OCI-LY1 (cell line): ENCODE data around the gene CD300LG.

Source experiments
- H2AFZ ChIP-seq: fragments of 200-600 bp; sonication (generic), shearing (Covaris generic); 2 replicates; pipeline ENCODE4 v1.6.0; 2014; ENCODE audit warnings: antibody characterized with exemption, mild to moderate bottlenecking, low read length
- H3F3A ChIP-seq: fragments of 200-600 bp; sonication (generic), shearing (Covaris generic); 2 replicates; pipeline ENCODE4 v1.6.0; 2014; ENCODE audit warnings: mild to moderate bottlenecking, antibody characterized with exemption, low read length, moderate library complexity; ENCODE audit not compliant: insufficient read depth
- H3K27ac ChIP-seq: fragments of 200-600 bp; sonication (generic); 2 replicates; pipeline ENCODE4 v1.5.1; 2014; ENCODE audit warnings: low read length, mixed run types, mild to moderate bottlenecking, low read depth; ENCODE audit not compliant: poor library complexity, severe bottlenecking
- H3K27me3 ChIP-seq: fragments of 200-600 bp; sonication (generic); 2 replicates; pipeline ENCODE4 v1.6.0; 2014; ENCODE audit warnings: antibody characterized with exemption, mild to moderate bottlenecking, low read length, moderate library complexity; ENCODE audit not compliant: insufficient read depth
- H3K36me3 ChIP-seq: fragments of 200-600 bp; sonication (generic); 2 replicates; pipeline ENCODE4 v1.6.1; 2014; ENCODE audit warnings: mild to moderate bottlenecking, antibody characterized with exemption, low read length, moderate library complexity, mixed read lengths; ENCODE audit not compliant: insufficient read depth
- H3K4me1 ChIP-seq: fragments of 200-600 bp; sonication (generic); 2 replicates; pipeline ENCODE4 v1.5.1; 2014; ENCODE audit warnings: mild to moderate bottlenecking, low read length, moderate library complexity; ENCODE audit not compliant: insufficient read depth, severe bottlenecking
- H3K4me2 ChIP-seq: fragments of 200-600 bp; sonication (generic), shearing (Covaris generic); 2 replicates; pipeline ENCODE4 v1.6.1; 2014; ENCODE audit warnings: low read length
- H3K4me3 ChIP-seq: fragments of 200-600 bp; sonication (generic); 2 replicates; pipeline ENCODE4 v1.5.1; 2014; ENCODE audit warnings: low read length, low read depth, mild to moderate bottlenecking, mixed read lengths; ENCODE audit not compliant: poor library complexity, severe bottlenecking
- H3K79me2 ChIP-seq: fragments of 200-600 bp; shearing (Covaris generic); 2 replicates; pipeline ENCODE4 v1.6.1; 2016; ENCODE audit warnings: mixed run types, low read length, mixed read lengths; ENCODE audit not compliant: insufficient read depth
- H3K9ac ChIP-seq: fragments of 200-600 bp; sonication (generic), shearing (Covaris generic); 2 replicates; pipeline ENCODE4 v1.6.1; 2014; ENCODE audit warnings: mild to moderate bottlenecking, low read length, mixed read lengths
- H3K9me2 ChIP-seq: fragments of 200-600 bp; sonication (generic), shearing (Covaris generic); 2 replicates; pipeline ENCODE4 v1.6.1; 2014; ENCODE audit warnings: low read depth, mild to moderate bottlenecking, low read length, mixed read lengths
- H3K9me3 ChIP-seq: fragments of 200-600 bp; shearing (Covaris generic); 2 replicates; pipeline ENCODE4 v1.6.1; 2014; ENCODE audit warnings: low read length, mixed read lengths
- H4K20me1 ChIP-seq: fragments of 200-600 bp; sonication (generic), shearing (Covaris generic); 2 replicates; pipeline ENCODE4 v1.6.0; 2016; ENCODE audit warnings: mild to moderate bottlenecking, low read length; ENCODE audit not compliant: insufficient read depth
- EZH2 ChIP-seq: fragments of 200-600 bp; sonication (generic), shearing (Covaris generic); IDR thresholded peaks from 2 replicates; pipeline ENCODE4 v1.8.0; 2017; ENCODE audit warnings: borderline replicate concordance, mixed run types, mild to moderate bottlenecking, antibody characterized with exemption, low read length, moderate library complexity, mixed read lengths
- TF ChIP-seq, protein P1 (sequence below): fragments of 200-600 bp; sonication (generic), shearing (Covaris generic); IDR thresholded peaks from 2 replicates; pipeline ENCODE4 v1.5.1; 2017; ENCODE audit warnings: mild to moderate bottlenecking, antibody characterized with exemption, low read length, moderate library complexity, mixed read lengths

The CD300LG gene

GRCh38 chr17:43826206-43826605, 20.8 kb upstream of the CD300LG start:
- Histone ChIP-seq H3K4me1 (no peaks in the 10 kb centered on the region), H3K79me2 (no peaks in the 10 kb centered on the region), H3K27me3 (peaks cover 13% of the 10 kb centered on the region), H3K9me2 (no peaks in the 10 kb centered on the region), H3K9ac (no peak overlapping the region), H3K27ac (no peak overlapping the region), H4K20me1 (no peaks in the 10 kb centered on the region), H2AFZ (no peak overlapping the region), H3K4me3 (no peak overlapping the region), H3F3A (no peaks in the 10 kb centered on the region), H3K4me2 (no peak overlapping the region), H3K36me3 (no peaks in the 10 kb centered on the region), H3K9me3 (no peaks in the 10 kb centered on the region)
- no peak for TF ChIP-seq EZH2
- TF ChIP-seq, protein P1, sequence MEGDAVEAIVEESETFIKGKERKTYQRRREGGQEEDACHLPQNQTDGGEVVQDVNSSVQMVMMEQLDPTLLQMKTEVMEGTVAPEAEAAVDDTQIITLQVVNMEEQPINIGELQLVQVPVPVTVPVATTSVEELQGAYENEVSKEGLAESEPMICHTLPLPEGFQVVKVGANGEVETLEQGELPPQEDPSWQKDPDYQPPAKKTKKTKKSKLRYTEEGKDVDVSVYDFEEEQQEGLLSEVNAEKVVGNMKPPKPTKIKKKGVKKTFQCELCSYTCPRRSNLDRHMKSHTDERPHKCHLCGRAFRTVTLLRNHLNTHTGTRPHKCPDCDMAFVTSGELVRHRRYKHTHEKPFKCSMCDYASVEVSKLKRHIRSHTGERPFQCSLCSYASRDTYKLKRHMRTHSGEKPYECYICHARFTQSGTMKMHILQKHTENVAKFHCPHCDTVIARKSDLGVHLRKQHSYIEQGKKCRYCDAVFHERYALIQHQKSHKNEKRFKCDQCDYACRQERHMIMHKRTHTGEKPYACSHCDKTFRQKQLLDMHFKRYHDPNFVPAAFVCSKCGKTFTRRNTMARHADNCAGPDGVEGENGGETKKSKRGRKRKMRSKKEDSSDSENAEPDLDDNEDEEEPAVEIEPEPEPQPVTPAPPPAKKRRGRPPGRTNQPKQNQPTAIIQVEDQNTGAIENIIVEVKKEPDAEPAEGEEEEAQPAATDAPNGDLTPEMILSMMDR: no peak

GRCh38 chr17:43827596-43827995, 19.4 kb upstream of the CD300LG start:
- no peak for TF ChIP-seq EZH2
- TF ChIP-seq, protein P1: no peak
- H3K27ac ChIP-seq: no peak overlapping the region
- no peak overlapping the region for H2AFZ ChIP-seq
- no peak overlapping the region for H3K9ac ChIP-seq
- H3K79me2 ChIP-seq: no peaks in the 10 kb centered on the region
- no peaks in the 10 kb centered on the region for H3K9me3 ChIP-seq
- H3K4me1 ChIP-seq: no peaks in the 10 kb centered on the region
- no peaks in the 10 kb centered on the region for H3K36me3 ChIP-seq
- H3K4me2 ChIP-seq: no peak overlapping the region
- H3F3A ChIP-seq: no peaks in the 10 kb centered on the region
- no peaks in the 10 kb centered on the region for H4K20me1 ChIP-seq
- H3K9me2 ChIP-seq: no peaks in the 10 kb centered on the region
- H3K27me3 ChIP-seq: peaks cover 13% of the 10 kb centered on the region
- no peak overlapping the region for H3K4me3 ChIP-seq

- Histone ChIP-seq H3K4me2 (no peak overlapping the region), H3K27me3 (peaks cover 20% of the 10 kb centered on the region), H3K4me1 (no peaks in the 10 kb centered on the region), H2AFZ (no peak overlapping the region), H3K4me3 (no peak overlapping the region), H3K9ac (no peak overlapping the region), H3F3A (no peaks in the 10 kb centered on the region), H3K9me2 (no peaks in the 10 kb centered on the region), H4K20me1 (no peaks in the 10 kb centered on the region), H3K36me3 (no peaks in the 10 kb centered on the region), H3K79me2 (no peaks in the 10 kb centered on the region), H3K27ac (no peak overlapping the region), H3K9me3 (no peaks in the 10 kb centered on the region)
- no peak for TF ChIP-seq EZH2
- TF ChIP-seq, protein P1: no peak
Measured at GRCh38 chr17:43829738-43830137, 17.2 kb upstream of the CD300LG start.
